HEK293 (cell line): ENCODE measurements around the gene GIT1.

ENCODE experiments used
- BCL11B ChIP-seq: fragments of 450-650 bp; formaldehyde crosslinking; IDR thresholded peaks from 2 replicates; pipeline ENCODE4 v1.5.1; 2016; ENCODE audit warnings: low read depth, missing biosample characterization, missing genetic modification characterization
- GLI4 ChIP-seq: fragments of 450-650 bp; formaldehyde crosslinking; IDR thresholded peaks from 2 replicates; pipeline ENCODE4 v1.5.1; 2016; ENCODE audit warnings: missing biosample characterization, missing genetic modification characterization
- HOXD13 ChIP-seq: sonication (generic); formaldehyde crosslinking; IDR thresholded peaks from 2 replicates; pipeline ENCODE4 v1.8.0; 2022; ENCODE audit warnings: missing genetic modification reagents, borderline replicate concordance
- KLF9 ChIP-seq: fragments of 450-650 bp; formaldehyde crosslinking; IDR thresholded peaks from 2 replicates; pipeline ENCODE4 v1.5.1; 2016; ENCODE audit warnings: missing biosample characterization, missing genetic modification characterization, low read depth
- MEIS1 ChIP-seq: sonication (generic); formaldehyde crosslinking; IDR thresholded peaks from 2 replicates; pipeline ENCODE4 v1.8.1; 2022; ENCODE audit warnings: missing genetic modification reagents, mild to moderate bottlenecking, borderline replicate concordance
- ZFP37 ChIP-seq: fragments of 450-650 bp; formaldehyde crosslinking; IDR thresholded peaks from 2 replicates; pipeline ENCODE4 v1.5.1; 2016; ENCODE audit warnings: missing biosample characterization, missing genetic modification characterization
- ZNF155 ChIP-seq: fragments of 450-650 bp; formaldehyde crosslinking; IDR thresholded peaks from 2 replicates; pipeline ENCODE4 v1.5.1; 2016; ENCODE audit warnings: missing biosample characterization, missing genetic modification characterization
- ZNF16 ChIP-seq: fragments of 450-650 bp; formaldehyde crosslinking; IDR thresholded peaks from 2 replicates; pipeline ENCODE4 v1.5.1; 2016; ENCODE audit warnings: low read depth, missing biosample characterization, missing genetic modification characterization
- ZNF221 ChIP-seq: fragments of 450-650 bp; formaldehyde crosslinking; IDR thresholded peaks from 2 replicates; pipeline ENCODE4 v1.5.1; 2017; ENCODE audit warnings: missing biosample characterization, missing genetic modification characterization, borderline replicate concordance
- ZNF24 ChIP-seq: fragments of 450-650 bp; formaldehyde crosslinking; IDR thresholded peaks from 2 replicates; pipeline ENCODE4 v1.5.1; 2016; ENCODE audit warnings: missing biosample characterization, missing genetic modification characterization
- ZNF266 ChIP-seq: fragments of 450-650 bp; formaldehyde crosslinking; IDR thresholded peaks from 2 replicates; pipeline ENCODE4 v1.5.1; 2016; ENCODE audit warnings: missing biosample characterization, missing genetic modification characterization, low read depth
- ZNF394 ChIP-seq: fragments of 450-650 bp; formaldehyde crosslinking; IDR thresholded peaks from 2 replicates; pipeline ENCODE4 v1.5.1; 2016; ENCODE audit warnings: missing biosample characterization, missing genetic modification characterization, mild to moderate bottlenecking, moderate library complexity, borderline replicate concordance
- ZNF561 ChIP-seq: fragments of 450-650 bp; IDR thresholded peaks from 2 replicates; pipeline ENCODE4 v1.5.1; 2018; ENCODE audit warnings: missing biosample characterization, missing genetic modification characterization, borderline replicate concordance
- ZNF571 ChIP-seq: fragments of 450-650 bp; formaldehyde crosslinking; IDR thresholded peaks from 2 replicates; pipeline ENCODE4 v1.5.0; 2017; ENCODE audit warnings: missing biosample characterization, missing genetic modification characterization
- ZNF654 ChIP-seq: fragments of 450-650 bp; formaldehyde crosslinking; IDR thresholded peaks from 2 replicates; pipeline ENCODE4 v1.5.1; 2016; ENCODE audit warnings: low read depth, missing biosample characterization, missing genetic modification characterization
- ZNF677 ChIP-seq: fragments of 450-650 bp; IDR thresholded peaks from 2 replicates; pipeline ENCODE4 v1.5.0; 2018; ENCODE audit warnings: missing biosample characterization, mild to moderate bottlenecking, missing genetic modification characterization, moderate library complexity
- TF ChIP-seq, protein P1 (sequence below): fragments of 450-650 bp; formaldehyde crosslinking; IDR thresholded peaks from 2 replicates; pipeline ENCODE4 v1.5.1; 2016; ENCODE audit warnings: missing biosample characterization, missing genetic modification characterization
- TF ChIP-seq, protein P2 (sequence below): fragments of 450-650 bp; formaldehyde crosslinking; IDR thresholded peaks from 2 replicates; pipeline ENCODE4 v1.5.1; 2016; ENCODE audit warnings: missing biosample characterization, missing genetic modification characterization
- TF ChIP-seq, protein P3 (sequence below): fragments of 450-650 bp; IDR thresholded peaks from 2 replicates; pipeline ENCODE4 v1.5.1; 2018; ENCODE audit warnings: missing biosample characterization, missing genetic modification characterization
- TF ChIP-seq, protein P4 (sequence below): fragments of 450-650 bp; formaldehyde crosslinking; IDR thresholded peaks from 2 replicates; pipeline ENCODE4 v1.5.1; 2016; ENCODE audit warnings: missing biosample characterization, missing genetic modification characterization, borderline replicate concordance
- TF ChIP-seq, protein P5 (sequence below): fragments of 450-650 bp; formaldehyde crosslinking; IDR thresholded peaks from 2 replicates; pipeline ENCODE4 v1.5.1; 2016; ENCODE audit warnings: missing biosample characterization, missing genetic modification characterization
- TF ChIP-seq, protein P6 (sequence below): fragments of 450-650 bp; formaldehyde crosslinking; IDR thresholded peaks from 2 replicates; pipeline ENCODE4 v1.5.1; 2016; ENCODE audit warnings: missing biosample characterization, missing genetic modification characterization

Gene GIT1

DNA sequence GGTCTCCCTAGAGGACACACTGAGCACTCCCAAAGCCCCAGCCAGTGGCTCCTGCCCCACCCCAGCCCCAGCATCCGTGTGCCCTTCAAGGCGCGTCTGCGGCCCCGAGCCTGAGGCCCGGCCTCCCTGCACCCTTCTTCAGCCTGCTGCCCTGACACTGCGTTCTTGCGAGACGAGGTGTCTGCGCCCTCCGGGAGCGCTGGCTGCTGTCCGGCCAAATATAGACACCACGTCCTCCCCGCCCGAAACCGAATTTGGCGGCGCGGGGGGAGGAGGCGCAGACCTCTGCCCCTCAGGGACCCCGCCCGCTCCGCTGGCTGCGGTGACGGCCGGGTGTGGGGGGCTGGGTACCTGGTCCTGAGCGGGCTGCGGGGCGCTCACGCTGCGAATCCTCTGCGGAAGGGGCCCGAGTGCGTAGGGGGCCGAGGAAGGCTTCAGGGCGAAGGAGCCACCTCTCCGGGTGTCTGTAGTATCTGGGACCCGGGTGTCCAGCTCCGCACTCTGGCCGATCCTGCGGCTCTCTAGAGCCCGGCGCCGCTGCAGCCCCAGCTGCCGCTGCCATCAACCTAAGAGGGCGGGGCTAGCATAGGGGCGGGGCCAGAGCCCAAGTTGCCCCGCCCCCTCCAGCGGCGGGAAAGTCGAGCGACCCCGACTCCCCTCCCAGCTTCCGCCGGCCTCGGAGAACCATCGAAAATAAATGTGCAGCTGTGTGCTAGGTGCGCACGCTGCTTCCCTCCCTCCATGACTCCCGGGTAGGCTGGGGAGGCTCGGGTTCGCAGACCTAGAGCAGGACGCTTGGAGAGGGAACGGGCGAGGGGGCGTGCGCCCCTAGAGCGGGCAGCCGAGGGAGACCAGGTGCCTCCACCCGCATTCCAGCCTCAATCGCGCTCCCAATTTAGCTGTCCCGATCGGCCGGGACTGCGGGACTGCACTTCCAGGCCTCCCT is 33.2 kb upstream of the GIT1 start, which contains the start of gene CORO6 (continued):
- TF ChIP-seq, protein P1, sequence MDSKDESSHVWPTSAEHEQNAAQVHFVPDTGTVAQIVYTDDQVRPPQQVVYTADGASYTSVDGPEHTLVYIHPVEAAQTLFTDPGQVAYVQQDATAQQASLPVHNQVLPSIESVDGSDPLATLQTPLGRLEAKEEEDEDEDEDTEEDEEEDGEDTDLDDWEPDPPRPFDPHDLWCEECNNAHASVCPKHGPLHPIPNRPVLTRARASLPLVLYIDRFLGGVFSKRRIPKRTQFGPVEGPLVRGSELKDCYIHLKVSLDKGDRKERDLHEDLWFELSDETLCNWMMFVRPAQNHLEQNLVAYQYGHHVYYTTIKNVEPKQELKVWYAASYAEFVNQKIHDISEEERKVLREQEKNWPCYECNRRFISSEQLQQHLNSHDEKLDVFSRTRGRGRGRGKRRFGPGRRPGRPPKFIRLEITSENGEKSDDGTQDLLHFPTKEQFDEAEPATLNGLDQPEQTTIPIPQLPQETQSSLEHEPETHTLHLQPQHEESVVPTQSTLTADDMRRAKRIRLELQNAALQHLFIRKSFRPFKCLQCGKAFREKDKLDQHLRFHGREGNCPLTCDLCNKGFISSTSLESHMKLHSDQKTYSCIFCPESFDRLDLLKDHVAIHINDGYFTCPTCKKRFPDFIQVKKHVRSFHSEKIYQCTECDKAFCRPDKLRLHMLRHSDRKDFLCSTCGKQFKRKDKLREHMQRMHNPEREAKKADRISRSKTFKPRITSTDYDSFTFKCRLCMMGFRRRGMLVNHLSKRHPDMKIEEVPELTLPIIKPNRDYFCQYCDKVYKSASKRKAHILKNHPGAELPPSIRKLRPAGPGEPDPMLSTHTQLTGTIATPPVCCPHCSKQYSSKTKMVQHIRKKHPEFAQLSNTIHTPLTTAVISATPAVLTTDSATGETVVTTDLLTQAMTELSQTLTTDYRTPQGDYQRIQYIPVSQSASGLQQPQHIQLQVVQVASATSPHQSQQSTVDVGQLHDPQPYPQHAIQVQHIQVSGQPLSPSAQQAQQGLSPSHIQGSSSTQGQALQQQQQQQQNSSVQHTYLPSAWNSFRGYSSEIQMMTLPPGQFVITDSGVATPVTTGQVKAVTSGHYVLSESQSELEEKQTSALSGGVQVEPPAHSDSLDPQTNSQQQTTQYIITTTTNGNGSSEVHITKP (tag by site-specific recombination), result peak; percentile 48; the same call in 1 of the 2 replicates
- peak; percentile 33; the same call in 1 of the 2 replicates for TF ChIP-seq ZNF394
- no peak for TF ChIP-seq MEIS1 (CRISPR knock-in tag)
- TF ChIP-seq ZNF561 (tag by site-specific recombination), result 0 out of 2 replicates have a peak, but pooled peaks have one; percentile 68
- TF ChIP-seq, protein P2, sequence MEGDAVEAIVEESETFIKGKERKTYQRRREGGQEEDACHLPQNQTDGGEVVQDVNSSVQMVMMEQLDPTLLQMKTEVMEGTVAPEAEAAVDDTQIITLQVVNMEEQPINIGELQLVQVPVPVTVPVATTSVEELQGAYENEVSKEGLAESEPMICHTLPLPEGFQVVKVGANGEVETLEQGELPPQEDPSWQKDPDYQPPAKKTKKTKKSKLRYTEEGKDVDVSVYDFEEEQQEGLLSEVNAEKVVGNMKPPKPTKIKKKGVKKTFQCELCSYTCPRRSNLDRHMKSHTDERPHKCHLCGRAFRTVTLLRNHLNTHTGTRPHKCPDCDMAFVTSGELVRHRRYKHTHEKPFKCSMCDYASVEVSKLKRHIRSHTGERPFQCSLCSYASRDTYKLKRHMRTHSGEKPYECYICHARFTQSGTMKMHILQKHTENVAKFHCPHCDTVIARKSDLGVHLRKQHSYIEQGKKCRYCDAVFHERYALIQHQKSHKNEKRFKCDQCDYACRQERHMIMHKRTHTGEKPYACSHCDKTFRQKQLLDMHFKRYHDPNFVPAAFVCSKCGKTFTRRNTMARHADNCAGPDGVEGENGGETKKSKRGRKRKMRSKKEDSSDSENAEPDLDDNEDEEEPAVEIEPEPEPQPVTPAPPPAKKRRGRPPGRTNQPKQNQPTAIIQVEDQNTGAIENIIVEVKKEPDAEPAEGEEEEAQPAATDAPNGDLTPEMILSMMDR, result peak; percentile 19; the same call in 1 of the 2 replicates
- no peak for TF ChIP-seq ZFP37 (tag by site-specific recombination)
- no peak for TF ChIP-seq ZNF654 (tag by site-specific recombination)
- TF ChIP-seq ZNF677 (tag by site-specific recombination), result no peak
- TF ChIP-seq ZNF266, result no peak
- peak; percentile 90 for TF ChIP-seq KLF9 (tag by site-specific recombination)
- TF ChIP-seq, protein P3, sequence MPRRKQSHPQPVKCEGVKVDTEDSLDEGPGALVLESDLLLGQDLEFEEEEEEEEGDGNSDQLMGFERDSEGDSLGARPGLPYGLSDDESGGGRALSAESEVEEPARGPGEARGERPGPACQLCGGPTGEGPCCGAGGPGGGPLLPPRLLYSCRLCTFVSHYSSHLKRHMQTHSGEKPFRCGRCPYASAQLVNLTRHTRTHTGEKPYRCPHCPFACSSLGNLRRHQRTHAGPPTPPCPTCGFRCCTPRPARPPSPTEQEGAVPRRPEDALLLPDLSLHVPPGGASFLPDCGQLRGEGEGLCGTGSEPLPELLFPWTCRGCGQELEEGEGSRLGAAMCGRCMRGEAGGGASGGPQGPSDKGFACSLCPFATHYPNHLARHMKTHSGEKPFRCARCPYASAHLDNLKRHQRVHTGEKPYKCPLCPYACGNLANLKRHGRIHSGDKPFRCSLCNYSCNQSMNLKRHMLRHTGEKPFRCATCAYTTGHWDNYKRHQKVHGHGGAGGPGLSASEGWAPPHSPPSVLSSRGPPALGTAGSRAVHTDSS, result no peak
- peak; percentile 67; the same call in 1 of the 2 replicates for TF ChIP-seq BCL11B
- TF ChIP-seq GLI4 (tag by site-specific recombination), result no peak
- TF ChIP-seq, protein P4, sequence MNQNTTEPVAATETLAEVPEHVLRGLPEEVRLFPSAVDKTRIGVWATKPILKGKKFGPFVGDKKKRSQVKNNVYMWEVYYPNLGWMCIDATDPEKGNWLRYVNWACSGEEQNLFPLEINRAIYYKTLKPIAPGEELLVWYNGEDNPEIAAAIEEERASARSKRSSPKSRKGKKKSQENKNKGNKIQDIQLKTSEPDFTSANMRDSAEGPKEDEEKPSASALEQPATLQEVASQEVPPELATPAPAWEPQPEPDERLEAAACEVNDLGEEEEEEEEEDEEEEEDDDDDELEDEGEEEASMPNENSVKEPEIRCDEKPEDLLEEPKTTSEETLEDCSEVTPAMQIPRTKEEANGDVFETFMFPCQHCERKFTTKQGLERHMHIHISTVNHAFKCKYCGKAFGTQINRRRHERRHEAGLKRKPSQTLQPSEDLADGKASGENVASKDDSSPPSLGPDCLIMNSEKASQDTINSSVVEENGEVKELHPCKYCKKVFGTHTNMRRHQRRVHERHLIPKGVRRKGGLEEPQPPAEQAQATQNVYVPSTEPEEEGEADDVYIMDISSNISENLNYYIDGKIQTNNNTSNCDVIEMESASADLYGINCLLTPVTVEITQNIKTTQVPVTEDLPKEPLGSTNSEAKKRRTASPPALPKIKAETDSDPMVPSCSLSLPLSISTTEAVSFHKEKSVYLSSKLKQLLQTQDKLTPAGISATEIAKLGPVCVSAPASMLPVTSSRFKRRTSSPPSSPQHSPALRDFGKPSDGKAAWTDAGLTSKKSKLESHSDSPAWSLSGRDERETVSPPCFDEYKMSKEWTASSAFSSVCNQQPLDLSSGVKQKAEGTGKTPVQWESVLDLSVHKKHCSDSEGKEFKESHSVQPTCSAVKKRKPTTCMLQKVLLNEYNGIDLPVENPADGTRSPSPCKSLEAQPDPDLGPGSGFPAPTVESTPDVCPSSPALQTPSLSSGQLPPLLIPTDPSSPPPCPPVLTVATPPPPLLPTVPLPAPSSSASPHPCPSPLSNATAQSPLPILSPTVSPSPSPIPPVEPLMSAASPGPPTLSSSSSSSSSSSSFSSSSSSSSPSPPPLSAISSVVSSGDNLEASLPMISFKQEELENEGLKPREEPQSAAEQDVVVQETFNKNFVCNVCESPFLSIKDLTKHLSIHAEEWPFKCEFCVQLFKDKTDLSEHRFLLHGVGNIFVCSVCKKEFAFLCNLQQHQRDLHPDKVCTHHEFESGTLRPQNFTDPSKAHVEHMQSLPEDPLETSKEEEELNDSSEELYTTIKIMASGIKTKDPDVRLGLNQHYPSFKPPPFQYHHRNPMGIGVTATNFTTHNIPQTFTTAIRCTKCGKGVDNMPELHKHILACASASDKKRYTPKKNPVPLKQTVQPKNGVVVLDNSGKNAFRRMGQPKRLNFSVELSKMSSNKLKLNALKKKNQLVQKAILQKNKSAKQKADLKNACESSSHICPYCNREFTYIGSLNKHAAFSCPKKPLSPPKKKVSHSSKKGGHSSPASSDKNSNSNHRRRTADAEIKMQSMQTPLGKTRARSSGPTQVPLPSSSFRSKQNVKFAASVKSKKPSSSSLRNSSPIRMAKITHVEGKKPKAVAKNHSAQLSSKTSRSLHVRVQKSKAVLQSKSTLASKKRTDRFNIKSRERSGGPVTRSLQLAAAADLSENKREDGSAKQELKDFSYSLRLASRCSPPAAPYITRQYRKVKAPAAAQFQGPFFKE (tag by site-specific recombination), result no peak
- no peak for TF ChIP-seq HOXD13 (CRISPR knock-in tag)
- no peak for TF ChIP-seq ZNF16 (tag by site-specific recombination)
- TF ChIP-seq, protein P5, sequence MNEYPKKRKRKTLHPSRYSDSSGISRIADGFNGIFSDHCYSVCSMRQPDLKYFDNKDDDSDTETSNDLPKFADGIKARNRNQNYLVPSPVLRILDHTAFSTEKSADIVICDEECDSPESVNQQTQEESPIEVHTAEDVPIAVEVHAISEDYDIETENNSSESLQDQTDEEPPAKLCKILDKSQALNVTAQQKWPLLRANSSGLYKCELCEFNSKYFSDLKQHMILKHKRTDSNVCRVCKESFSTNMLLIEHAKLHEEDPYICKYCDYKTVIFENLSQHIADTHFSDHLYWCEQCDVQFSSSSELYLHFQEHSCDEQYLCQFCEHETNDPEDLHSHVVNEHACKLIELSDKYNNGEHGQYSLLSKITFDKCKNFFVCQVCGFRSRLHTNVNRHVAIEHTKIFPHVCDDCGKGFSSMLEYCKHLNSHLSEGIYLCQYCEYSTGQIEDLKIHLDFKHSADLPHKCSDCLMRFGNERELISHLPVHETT (tag by site-specific recombination), result no peak
- TF ChIP-seq ZNF24 (tag by site-specific recombination), result no peak
- TF ChIP-seq, protein P6, sequence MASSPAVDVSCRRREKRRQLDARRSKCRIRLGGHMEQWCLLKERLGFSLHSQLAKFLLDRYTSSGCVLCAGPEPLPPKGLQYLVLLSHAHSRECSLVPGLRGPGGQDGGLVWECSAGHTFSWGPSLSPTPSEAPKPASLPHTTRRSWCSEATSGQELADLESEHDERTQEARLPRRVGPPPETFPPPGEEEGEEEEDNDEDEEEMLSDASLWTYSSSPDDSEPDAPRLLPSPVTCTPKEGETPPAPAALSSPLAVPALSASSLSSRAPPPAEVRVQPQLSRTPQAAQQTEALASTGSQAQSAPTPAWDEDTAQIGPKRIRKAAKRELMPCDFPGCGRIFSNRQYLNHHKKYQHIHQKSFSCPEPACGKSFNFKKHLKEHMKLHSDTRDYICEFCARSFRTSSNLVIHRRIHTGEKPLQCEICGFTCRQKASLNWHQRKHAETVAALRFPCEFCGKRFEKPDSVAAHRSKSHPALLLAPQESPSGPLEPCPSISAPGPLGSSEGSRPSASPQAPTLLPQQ (tag by site-specific recombination), result no peak
- TF ChIP-seq ZNF155 (tag by site-specific recombination), result no peak
- TF ChIP-seq ZNF571 (tag by site-specific recombination), result no peak
- TF ChIP-seq ZNF221 (tag by site-specific recombination), result no peak
